Osteoblast (primary cell): Measurements from ENCODE around the gene GNRH2. TPM values are rescaled to one million over a fixed set of nuclear protein-coding genes. Genes with fewer than 3 reads are reported as not detected.
"Not testable (repeated sequence)": the region's sequence is repeated elsewhere in the genome, so short reads cannot be mapped to it uniquely, and the experiment has no call there.

Experiments
- DNase-seq: peaks from one replicate; pipeline ENCODE4 v3.0.0; 2011; ENCODE audit warnings: low spot score, mixed read lengths; ENCODE audit not compliant: insufficient read length; ENCODE audit errors: missing footprints
- H2AFZ ChIP-seq: 2 replicates; pipeline ENCODE4 v1.6.0; 2011; ENCODE audit warnings: mild to moderate bottlenecking, low read length
- H3K27ac ChIP-seq: 2 replicates; pipeline ENCODE4 v1.5.1; 2011; ENCODE audit warnings: mild to moderate bottlenecking, low read depth, low read length, moderate library complexity
- H3K27me3 ChIP-seq: 2 replicates; pipeline ENCODE4 v1.6.0; 2012; ENCODE audit warnings: mild to moderate bottlenecking, control low read depth, inconsistent platforms, low read length, moderate library complexity; ENCODE audit not compliant: insufficient read depth
- H3K36me3 ChIP-seq: 2 replicates; pipeline ENCODE4 v1.5.1; 2011; ENCODE audit warnings: mild to moderate bottlenecking, low read length, control low read depth, moderate library complexity; ENCODE audit not compliant: insufficient read depth
- H3K4me1 ChIP-seq: 2 replicates; pipeline ENCODE4 v1.5.1; 2011; ENCODE audit warnings: mild to moderate bottlenecking, low read length, control low read depth, moderate library complexity; ENCODE audit not compliant: insufficient read depth
- H3K4me2 ChIP-seq: 2 replicates; pipeline ENCODE4 v1.6.0; 2011; ENCODE audit warnings: mild to moderate bottlenecking, low read length; ENCODE audit not compliant: insufficient read depth
- H3K4me3 ChIP-seq: fragments of 200-600 bp; sonication (generic); 3 replicates; pipeline ENCODE4 v1.5.1; 2012; ENCODE audit warnings: mild to moderate bottlenecking, low read length, inconsistent platforms; ENCODE audit not compliant: insufficient read depth
- H3K79me2 ChIP-seq: 2 replicates; pipeline ENCODE4 v1.6.0; 2012; ENCODE audit warnings: mild to moderate bottlenecking, low read length, control low read depth, inconsistent platforms; ENCODE audit not compliant: insufficient read depth
- H3K9me3 ChIP-seq: 2 replicates; pipeline ENCODE4 v1.5.1; 2011; ENCODE audit warnings: low read depth, low read length, control low read depth
- H4K20me1 ChIP-seq: 2 replicates; pipeline ENCODE4 v1.6.0; 2012; ENCODE audit warnings: mild to moderate bottlenecking, low read length, control low read depth; ENCODE audit not compliant: insufficient read depth
- total RNA-seq: library from RNA; depleted of rRNA; stranded (reverse); fragments of >200 nt; gene quantifications from 2 replicates; pipeline ENCODE4 v1.2.3, GENCODE V29; 2012
- TF ChIP-seq, protein P1 (sequence below): IDR thresholded peaks from 2 replicates; pipeline ENCODE4 v1.5.1; 2011; ENCODE audit warnings: mild to moderate bottlenecking, low read depth, low read length, moderate library complexity; ENCODE audit errors: extremely low read depth

The GNRH2 gene
- total RNA-seq, 1 donor: not detected

- DNase-seq: no peak
- Histone ChIP-seq H3K4me1 (peaks cover 5% of the 10 kb centered on the region), H3K4me3 (no peak overlapping the region), H3K27ac (no peak overlapping the region), H3K27me3 (no peaks in the 10 kb centered on the region), H4K20me1 (no peaks in the 10 kb centered on the region), H3K36me3 (peaks cover 23% of the 10 kb centered on the region), H3K79me2 (peaks cover 11% of the 10 kb centered on the region), H3K9me3 (no peaks in the 10 kb centered on the region), H3K4me2 (no peak overlapping the region), H2AFZ (no peak overlapping the region)
- TF ChIP-seq, protein P1, sequence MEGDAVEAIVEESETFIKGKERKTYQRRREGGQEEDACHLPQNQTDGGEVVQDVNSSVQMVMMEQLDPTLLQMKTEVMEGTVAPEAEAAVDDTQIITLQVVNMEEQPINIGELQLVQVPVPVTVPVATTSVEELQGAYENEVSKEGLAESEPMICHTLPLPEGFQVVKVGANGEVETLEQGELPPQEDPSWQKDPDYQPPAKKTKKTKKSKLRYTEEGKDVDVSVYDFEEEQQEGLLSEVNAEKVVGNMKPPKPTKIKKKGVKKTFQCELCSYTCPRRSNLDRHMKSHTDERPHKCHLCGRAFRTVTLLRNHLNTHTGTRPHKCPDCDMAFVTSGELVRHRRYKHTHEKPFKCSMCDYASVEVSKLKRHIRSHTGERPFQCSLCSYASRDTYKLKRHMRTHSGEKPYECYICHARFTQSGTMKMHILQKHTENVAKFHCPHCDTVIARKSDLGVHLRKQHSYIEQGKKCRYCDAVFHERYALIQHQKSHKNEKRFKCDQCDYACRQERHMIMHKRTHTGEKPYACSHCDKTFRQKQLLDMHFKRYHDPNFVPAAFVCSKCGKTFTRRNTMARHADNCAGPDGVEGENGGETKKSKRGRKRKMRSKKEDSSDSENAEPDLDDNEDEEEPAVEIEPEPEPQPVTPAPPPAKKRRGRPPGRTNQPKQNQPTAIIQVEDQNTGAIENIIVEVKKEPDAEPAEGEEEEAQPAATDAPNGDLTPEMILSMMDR: no peak
Measured at GRCh38 chr20:3047486-3048419, 4.3 kb downstream of the GNRH2 start.

DNA sequence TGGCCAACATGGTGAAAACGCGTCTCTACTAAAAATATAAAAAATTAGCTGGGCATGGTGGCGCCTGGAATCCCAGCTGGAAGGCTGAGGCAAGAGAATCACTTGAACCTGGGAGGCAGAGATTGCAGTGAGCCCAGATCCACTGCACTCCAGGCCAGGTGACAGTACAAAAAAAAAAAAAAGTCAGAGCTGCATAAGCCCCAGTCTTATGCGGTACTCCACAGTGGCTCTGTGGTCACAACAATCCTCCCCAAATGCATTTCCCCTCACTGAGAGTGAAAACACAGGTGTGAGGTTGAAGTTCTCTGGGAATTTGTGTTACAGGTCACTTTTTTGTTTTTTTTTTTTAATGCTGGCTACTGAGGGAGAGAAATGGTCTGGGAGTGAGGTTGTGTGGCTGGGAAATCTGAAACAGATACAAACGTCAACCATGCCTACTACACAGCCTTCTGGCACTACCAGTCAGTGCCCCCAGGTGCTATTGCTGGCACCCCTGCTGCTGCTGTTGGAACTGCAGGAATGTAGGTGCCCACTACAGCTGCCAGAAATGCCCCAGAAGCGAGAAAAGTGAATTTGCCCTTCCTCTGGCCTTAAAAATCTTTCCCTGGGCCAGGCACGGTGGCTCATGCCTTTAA, 8.1 kb downstream of the GNRH2 start:
- Histone ChIP-seq H2AFZ (no peak overlapping the region), H3K4me2 (no peak overlapping the region), H3K4me1 (peaks cover 5% of the 10 kb centered on the region), H3K27ac (no peak overlapping the region), H3K36me3 (peaks cover 23% of the 10 kb centered on the region), H4K20me1 (no peaks in the 10 kb centered on the region), H3K27me3 (no peaks in the 10 kb centered on the region), H3K79me2 (peaks cover 10% of the 10 kb centered on the region), H3K4me3 (no peak overlapping the region), H3K9me3 (no peaks in the 10 kb centered on the region)
- no peak for DNase-seq
- TF ChIP-seq, protein P1: no peak

DNA sequence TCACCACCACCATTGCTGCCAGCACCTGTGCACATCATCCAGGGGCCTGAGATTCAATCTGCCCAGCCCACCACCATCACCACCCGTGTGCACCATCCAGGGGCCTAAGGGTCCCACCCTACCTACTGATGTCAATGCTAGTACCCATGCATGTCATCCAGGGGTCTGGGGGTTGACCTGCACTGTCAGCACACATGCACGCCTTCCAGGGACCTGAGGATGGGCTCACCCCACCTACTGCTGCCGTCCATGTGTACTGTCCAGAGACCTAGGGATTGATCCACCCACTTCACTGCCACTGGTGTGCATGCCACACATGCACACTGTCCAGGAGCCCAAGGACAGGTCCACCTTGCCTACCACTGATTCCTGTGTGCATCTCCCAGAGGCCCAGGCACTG, 16.1 kb downstream of the GNRH2 start:
- Histone ChIP-seq H3K4me1 (no peaks in the 10 kb centered on the region), H3K36me3 (no peaks in the 10 kb centered on the region), H3K27me3 (no peaks in the 10 kb centered on the region), H2AFZ (no peak overlapping the region), H3K4me3 (no peak overlapping the region), H3K27ac (no peak overlapping the region), H3K4me2 (no peak overlapping the region), H3K9me3 (no peaks in the 10 kb centered on the region), H3K79me2 (no peaks in the 10 kb centered on the region), H4K20me1 (no peaks in the 10 kb centered on the region)
- no peak for DNase-seq
- TF ChIP-seq, protein P1: no peak

DNA sequence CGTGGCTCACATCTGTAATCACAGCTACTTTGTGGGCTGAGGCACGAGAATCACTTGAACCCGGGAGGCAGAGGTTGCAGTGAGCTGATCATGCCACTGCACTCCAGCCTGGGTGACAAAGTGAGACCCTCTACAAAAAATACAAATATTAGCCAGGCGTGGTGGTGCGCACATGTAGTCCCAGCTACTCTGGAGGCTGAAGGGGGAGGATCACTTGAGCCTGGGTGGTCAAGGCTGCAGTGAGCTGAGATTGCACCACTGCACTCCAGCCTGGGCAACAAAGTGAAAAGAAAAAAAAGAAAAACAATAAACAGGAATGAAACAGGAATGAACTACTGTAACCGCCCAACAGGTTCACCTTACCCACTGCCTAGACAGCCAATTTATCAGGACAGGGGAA, 20.7 kb downstream of the GNRH2 start:
- not testable (repeated sequence) for H3K4me3 ChIP-seq

More for the DNA sequence above, 20.7 kb downstream of the GNRH2 start:
- not testable (repeated sequence) for H3K79me2 ChIP-seq, H3K9me3 ChIP-seq, H3K36me3 ChIP-seq, H3K27ac ChIP-seq, H3K27me3 ChIP-seq, H2AFZ ChIP-seq, H4K20me1 ChIP-seq, H3K4me2 ChIP-seq, DNase-seq
- H3K4me1 ChIP-seq: peaks cover 12% of the 10 kb centered on the region
